HG03175 (cell line): Measurements from ENCODE around the gene ABLIM1.

Source experiments
- ATAC-seq: cut with Tn5 transposase; IDR thresholded peaks from one replicate; pipeline ENCODE4 v1.9.1; 2021; ENCODE audit warnings: mild to moderate bottlenecking, moderate library complexity; ENCODE audit not compliant: unreplicated experiment

ABLIM1 gene

GRCh38 chr10:114648368-114648767, 9.7 kb downstream of the ABLIM1 start:
- no peak for ATAC-seq

GRCh38 chr10:114647545-114648138, 10.4 kb downstream of the ABLIM1 start:
- no peak for ATAC-seq

- no peak for ATAC-seq
Measured at GRCh38 chr10:114646426-114646825, 11.6 kb downstream of the ABLIM1 start.

GRCh38 chr10:114645706-114646105, 12.4 kb downstream of the ABLIM1 start:
- ATAC-seq: no peak

- no peak for ATAC-seq
Measured at GRCh38 chr10:114643158-114643557, 14.9 kb downstream of the ABLIM1 start.

- ATAC-seq: no peak
Measured at GRCh38 chr10:114642729-114643128, 15.3 kb downstream of the ABLIM1 start.

- peak; percentile 77 for ATAC-seq
Measured at GRCh38 chr10:114638821-114639625, 19.1 kb downstream of the ABLIM1 start.

GRCh38 chr10:114635797-114636550, 22.1 kb downstream of the ABLIM1 start:
- ATAC-seq: no peak

- no peak for ATAC-seq
Measured at GRCh38 chr10:114635101-114635500, 23.0 kb downstream of the ABLIM1 start.

GRCh38 chr10:114634609-114634979, 23.5 kb downstream of the ABLIM1 start:
- ATAC-seq: no peak

- no peak for ATAC-seq
Measured at GRCh38 chr10:114632869-114633715, 25.0 kb downstream of the ABLIM1 start.

GRCh38 chr10:114631666-114632417, 26.2 kb downstream of the ABLIM1 start:
- ATAC-seq: peak; percentile 67

GRCh38 chr10:114631090-114631665, 26.9 kb downstream of the ABLIM1 start:
- ATAC-seq: no peak

GRCh38 chr10:114629824-114630730, 28.0 kb downstream of the ABLIM1 start:
- ATAC-seq: no peak

GRCh38 chr10:114629083-114629823, 28.8 kb downstream of the ABLIM1 start:
- ATAC-seq: no peak

GRCh38 chr10:114628106-114628505, 30.0 kb downstream of the ABLIM1 start:
- no peak for ATAC-seq

- ATAC-seq: no peak
Measured at GRCh38 chr10:114626841-114627240, 31.2 kb downstream of the ABLIM1 start.
